H9 (cell line): ENCODE data around the gene DUOXA2. TPM values are rescaled to one million over a fixed set of nuclear protein-coding genes. Genes with fewer than 3 reads are reported as not detected.

Experiments used
- DNase-seq: peaks from one replicate; pipeline ENCODE4 v3.0.0-alpha.2; 2017
- H2AFZ ChIP-seq: one replicate; pipeline ENCODE4 v1.6.1; 2013; ENCODE audit warnings: mild to moderate bottlenecking, low read length, control low read depth, moderate library complexity
- H2AK5ac ChIP-seq: 2 replicates; pipeline ENCODE4 v1.6.1; 2013; ENCODE audit warnings: low read length, control low read depth, mixed read lengths; ENCODE audit not compliant: insufficient read length
- H2BK120ac ChIP-seq: one replicate; pipeline ENCODE4 v1.6.1; 2013; ENCODE audit warnings: low read depth, mild to moderate bottlenecking, low read length, control low read depth, inconsistent platforms; ENCODE audit not compliant: poor library complexity, severe bottlenecking
- H2BK12ac ChIP-seq: 2 replicates; pipeline ENCODE4 v1.6.1; 2013; ENCODE audit warnings: low read length, control low read depth, mixed read lengths, low read depth; ENCODE audit not compliant: insufficient read length
- H2BK15ac ChIP-seq: 2 replicates; pipeline ENCODE4 v1.6.1; 2013; ENCODE audit warnings: low read depth, low read length, control low read depth
- H2BK20ac ChIP-seq: one replicate; pipeline ENCODE4 v1.6.1; 2013; ENCODE audit warnings: low read depth, mild to moderate bottlenecking, low read length, control low read depth, inconsistent platforms; ENCODE audit not compliant: poor library complexity, severe bottlenecking
- H2BK5ac ChIP-seq: 2 replicates; pipeline ENCODE4 v1.6.1; 2013; ENCODE audit warnings: low read length, control low read depth, mixed read lengths; ENCODE audit not compliant: insufficient read length
- H3K14ac ChIP-seq: 2 replicates; pipeline ENCODE4 v1.6.1; 2013; ENCODE audit warnings: low read length, control low read depth; ENCODE audit not compliant: insufficient read depth
- H3K18ac ChIP-seq: 2 replicates; pipeline ENCODE4 v1.6.1; 2013; ENCODE audit warnings: low read depth, mild to moderate bottlenecking, mixed read lengths, low read length, control low read depth; ENCODE audit not compliant: insufficient read length
- H3K23ac ChIP-seq: 2 replicates; pipeline ENCODE4 v1.6.1; 2013; ENCODE audit warnings: low read length, control low read depth, mixed read lengths, low read depth; ENCODE audit not compliant: insufficient read length
- H3K23me2 ChIP-seq: 2 replicates; pipeline ENCODE4 v1.6.1; 2013; ENCODE audit warnings: low read depth, mild to moderate bottlenecking, mixed read lengths, low read length, control low read depth; ENCODE audit not compliant: insufficient read length, poor library complexity, severe bottlenecking
- H3K27ac ChIP-seq: 2 replicates; pipeline ENCODE4 v1.5.1; 2013; ENCODE audit warnings: low read length, control low read depth, mixed read lengths, low read depth; ENCODE audit not compliant: insufficient read length
- H3K27me3 ChIP-seq: 2 replicates; pipeline ENCODE4 v1.6.1; 2013; ENCODE audit warnings: low read length, control low read depth, inconsistent platforms; ENCODE audit not compliant: insufficient read depth
- H3K4ac ChIP-seq: 2 replicates; pipeline ENCODE4 v1.6.1; 2013; ENCODE audit warnings: low read depth, mild to moderate bottlenecking, control low read depth, inconsistent platforms, low read length, moderate library complexity
- H3K4me1 ChIP-seq: 2 replicates; pipeline ENCODE4 v1.6.1; 2013; ENCODE audit warnings: low read length, control low read depth, inconsistent platforms; ENCODE audit not compliant: insufficient read depth
- H3K4me2 ChIP-seq: 2 replicates; pipeline ENCODE4 v1.6.1; 2013; ENCODE audit warnings: low read length, control low read depth, mixed read lengths; ENCODE audit not compliant: insufficient read length, insufficient read depth
- H3K56ac ChIP-seq: 2 replicates; pipeline ENCODE4 v1.6.1; 2013; ENCODE audit warnings: low read depth, mild to moderate bottlenecking, mixed read lengths, low read length, control low read depth; ENCODE audit not compliant: insufficient read length
- H3K79me1 ChIP-seq: 2 replicates; pipeline ENCODE4 v1.6.1; 2013; ENCODE audit warnings: low read depth, mild to moderate bottlenecking, moderate library complexity, low read length, control low read depth, inconsistent platforms; ENCODE audit not compliant: insufficient read depth, poor library complexity, severe bottlenecking
- H3K79me2 ChIP-seq: 2 replicates; pipeline ENCODE4 v1.6.1; 2013; ENCODE audit warnings: low read length, control low read depth, inconsistent platforms; ENCODE audit not compliant: insufficient read depth
- H3K9ac ChIP-seq: 2 replicates; pipeline ENCODE4 v1.6.1; 2013; ENCODE audit warnings: low read length, control low read depth, mixed read lengths; ENCODE audit not compliant: insufficient read length; ENCODE audit errors: extremely low read depth
- H3K9me3 ChIP-seq: one replicate; pipeline ENCODE4 v1.6.1; 2013; ENCODE audit warnings: low read depth, low read length, inconsistent platforms; ENCODE audit not compliant: control insufficient read depth
- H3T11ph ChIP-seq: one replicate; pipeline ENCODE4 v1.6.1; 2013; ENCODE audit warnings: mild to moderate bottlenecking, low read length, control low read depth, inconsistent platforms
- H4K20me1 ChIP-seq: one replicate; pipeline ENCODE4 v1.6.1; 2013; ENCODE audit not compliant: control insufficient read depth, insufficient read length, insufficient read depth
- H4K5ac ChIP-seq: 2 replicates; pipeline ENCODE4 v1.6.1; 2013; ENCODE audit warnings: low read depth, mild to moderate bottlenecking, mixed read lengths, low read length, control low read depth; ENCODE audit not compliant: insufficient read length
- H4K8ac ChIP-seq: replicated peaks from 2 replicates; pipeline ENCODE4 v1.6.1; 2013; ENCODE audit warnings: low read length, control low read depth, mixed read lengths, low read depth; ENCODE audit not compliant: insufficient read length
- H4K91ac ChIP-seq: 2 replicates; pipeline ENCODE4 v1.6.1; 2013; ENCODE audit warnings: low read depth, mild to moderate bottlenecking, moderate library complexity, mixed read lengths, low read length, control low read depth; ENCODE audit not compliant: insufficient read length
- H3K27ac Mint-ChIP-seq, 3 experiments: 2 replicates in 2 of 3; 3 replicates in 1 of 3; pipeline ENCODE4 v1.8.0; 2020 to 2021; ENCODE audit warnings: mixed read lengths in 3 of 3, mild to moderate bottlenecking in 1 of 3, moderate library complexity in 1 of 3
- H3K27me3 Mint-ChIP-seq: 2 replicates; pipeline ENCODE4 v1.8.0; 2021; ENCODE audit warnings: low read depth, mild to moderate bottlenecking, moderate library complexity, mixed read lengths
- H3K36me3 Mint-ChIP-seq, 3 experiments: 2 replicates in 2 of 3; 3 replicates in 1 of 3; pipeline ENCODE4 v1.8.0; 2020 to 2021; ENCODE audit warnings: low read depth in 3 of 3, mixed read lengths in 3 of 3; ENCODE audit not compliant: insufficient read depth in 1 of 3
- H3K4me1 Mint-ChIP-seq, 2 experiments: 2 replicates each; pipeline ENCODE4 v1.8.0; 2020; ENCODE audit warnings: mixed read lengths in 2 of 2
- H3K4me3 Mint-ChIP-seq, 2 experiments: 2 replicates in 1 of 2; 3 replicates in 1 of 2; pipeline ENCODE4 v1.8.0; 2020 to 2021; ENCODE audit warnings: mild to moderate bottlenecking in 2 of 2, mixed read lengths in 2 of 2, moderate library complexity in 1 of 2
- H3K9me3 Mint-ChIP-seq, 2 experiments: 2 replicates in 1 of 2; 3 replicates in 1 of 2; pipeline ENCODE4 v1.8.0; 2020; ENCODE audit warnings: mild to moderate bottlenecking in 2 of 2, mixed read lengths in 2 of 2, moderate library complexity in 1 of 2
- WGBS: extraction: QIAGEN DNeasy Blood & Tissue Kit; methylation state at CpG from one replicate; pipeline ENCODE4 v1.1.7; 2013; ENCODE audit warnings: missing lambda C conversion rate, low lambda C conversion rate, mixed read lengths; ENCODE audit not compliant: insufficient read length; ENCODE audit errors: extremely low coverage; 5-methylcytosine and 5-hydroxymethylcytosine counted together
- total RNA-seq: library from RNA; stranded (reverse); gene quantifications from 2 replicates; pipeline ENCODE4 v1.2.1, GENCODE V29; 2021
- TF ChIP-seq, protein P1 (sequence below): fragments of 200-600 bp; sonication (generic); conservative IDR thresholded peaks from 3 replicates; pipeline ENCODE4 v1.8.0; 2021; ENCODE audit warnings: antibody characterized with exemption, mild to moderate bottlenecking

DUOXA2 gene
- total RNA-seq, 1 experiment from 2014 or later = not detected

DNA sequence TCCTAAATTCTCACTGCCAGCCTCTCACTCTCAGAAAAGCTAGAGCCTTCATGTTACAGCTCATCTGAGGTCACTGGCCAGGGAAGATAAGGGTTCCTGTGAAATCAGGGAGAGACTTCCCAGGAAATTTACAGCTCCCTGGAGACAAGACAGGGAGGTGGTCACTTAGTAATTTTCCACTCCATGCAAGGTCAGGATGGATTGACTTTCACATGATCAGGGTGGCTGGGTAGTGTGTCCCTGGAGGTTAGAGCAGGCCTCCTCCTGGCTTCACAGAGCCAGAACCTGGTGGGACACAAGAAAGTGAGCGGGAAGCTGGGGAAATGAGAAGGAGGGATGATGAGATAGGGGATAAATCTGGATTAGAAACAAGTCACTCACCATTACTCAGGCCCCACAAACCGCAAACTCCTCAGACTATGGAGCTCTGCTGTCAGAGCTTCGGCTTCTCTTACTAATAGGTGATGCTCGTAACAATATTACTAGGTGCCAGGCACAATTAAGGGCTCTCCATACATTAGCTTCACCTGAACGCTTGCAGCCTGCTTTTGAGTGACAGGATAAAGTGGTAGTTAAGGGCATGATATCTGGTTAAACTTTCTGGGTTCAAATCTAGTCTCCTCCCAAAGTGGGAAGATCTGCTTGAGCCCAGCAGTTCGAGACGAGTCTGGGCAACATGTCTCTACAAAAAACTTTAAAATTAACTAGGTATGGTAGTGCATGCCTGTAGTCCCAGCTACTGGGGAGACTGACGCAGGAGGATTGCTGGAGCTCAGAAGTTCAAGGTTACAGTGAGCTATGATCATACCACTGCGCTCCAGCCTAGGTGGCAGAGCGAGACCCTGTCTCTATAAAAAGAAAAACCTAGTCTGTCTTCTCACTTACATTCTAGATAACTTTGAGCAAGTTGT is 25.1 kb upstream of the DUOXA2 start:
- Mint-ChIP-seq H3K27me3 (peaks cover 25% of the 10 kb centered on the region), H3K9me3 (no peaks in the 10 kb centered on the region), H3K4me3 (no peak overlapping the region), H3K4me1 (no peaks in the 10 kb centered on the region), H3K36me3 (no peaks in the 10 kb centered on the region), H3K27ac (no peak overlapping the region)
- no peak overlapping the region for H4K8ac ChIP-seq
- no peak overlapping the region for H3K23ac ChIP-seq
- H2BK5ac ChIP-seq = no peak overlapping the region
- H2AFZ ChIP-seq = no peak overlapping the region
- H2AK5ac ChIP-seq = no peak overlapping the region
- no peak overlapping the region for H3K18ac ChIP-seq
- no peak overlapping the region for H3K27ac ChIP-seq
- no peaks in the 10 kb centered on the region for H3K79me2 ChIP-seq
- H4K91ac ChIP-seq = no peak overlapping the region
- no peaks in the 10 kb centered on the region for H4K20me1 ChIP-seq
- TF ChIP-seq, protein P1, sequence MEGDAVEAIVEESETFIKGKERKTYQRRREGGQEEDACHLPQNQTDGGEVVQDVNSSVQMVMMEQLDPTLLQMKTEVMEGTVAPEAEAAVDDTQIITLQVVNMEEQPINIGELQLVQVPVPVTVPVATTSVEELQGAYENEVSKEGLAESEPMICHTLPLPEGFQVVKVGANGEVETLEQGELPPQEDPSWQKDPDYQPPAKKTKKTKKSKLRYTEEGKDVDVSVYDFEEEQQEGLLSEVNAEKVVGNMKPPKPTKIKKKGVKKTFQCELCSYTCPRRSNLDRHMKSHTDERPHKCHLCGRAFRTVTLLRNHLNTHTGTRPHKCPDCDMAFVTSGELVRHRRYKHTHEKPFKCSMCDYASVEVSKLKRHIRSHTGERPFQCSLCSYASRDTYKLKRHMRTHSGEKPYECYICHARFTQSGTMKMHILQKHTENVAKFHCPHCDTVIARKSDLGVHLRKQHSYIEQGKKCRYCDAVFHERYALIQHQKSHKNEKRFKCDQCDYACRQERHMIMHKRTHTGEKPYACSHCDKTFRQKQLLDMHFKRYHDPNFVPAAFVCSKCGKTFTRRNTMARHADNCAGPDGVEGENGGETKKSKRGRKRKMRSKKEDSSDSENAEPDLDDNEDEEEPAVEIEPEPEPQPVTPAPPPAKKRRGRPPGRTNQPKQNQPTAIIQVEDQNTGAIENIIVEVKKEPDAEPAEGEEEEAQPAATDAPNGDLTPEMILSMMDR = no peak
- no peak overlapping the region for H3K14ac ChIP-seq
- no peak overlapping the region for H3K56ac ChIP-seq
- WGBS = no CpG with 5 or more reads among the region's 10 CpGs
- H3K9ac ChIP-seq = no peak overlapping the region
- H2BK120ac ChIP-seq = no peak overlapping the region
- no peak overlapping the region for H2BK15ac ChIP-seq
- H3T11ph ChIP-seq = no peak overlapping the region
- H4K5ac ChIP-seq = no peak overlapping the region
- H3K9me3 ChIP-seq = no peaks in the 10 kb centered on the region
- DNase-seq = no peak
- H3K23me2 ChIP-seq = no peaks in the 10 kb centered on the region
- no peaks in the 10 kb centered on the region for H3K27me3 ChIP-seq
- no peak overlapping the region for H3K4ac ChIP-seq
- no peaks in the 10 kb centered on the region for H3K79me1 ChIP-seq
- no peak overlapping the region for H2BK12ac ChIP-seq
- H3K4me2 ChIP-seq = no peak overlapping the region
- no peaks in the 10 kb centered on the region for H3K4me1 ChIP-seq
- H2BK20ac ChIP-seq = no peak overlapping the region
